Measurements from ENCODE around the gene FAM170A.

The FAM170A gene, protein sequence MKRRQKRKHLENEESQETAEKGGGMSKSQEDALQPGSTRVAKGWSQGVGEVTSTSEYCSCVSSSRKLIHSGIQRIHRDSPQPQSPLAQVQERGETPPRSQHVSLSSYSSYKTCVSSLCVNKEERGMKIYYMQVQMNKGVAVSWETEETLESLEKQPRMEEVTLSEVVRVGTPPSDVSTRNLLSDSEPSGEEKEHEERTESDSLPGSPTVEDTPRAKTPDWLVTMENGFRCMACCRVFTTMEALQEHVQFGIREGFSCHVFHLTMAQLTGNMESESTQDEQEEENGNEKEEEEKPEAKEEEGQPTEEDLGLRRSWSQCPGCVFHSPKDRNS

DNA sequence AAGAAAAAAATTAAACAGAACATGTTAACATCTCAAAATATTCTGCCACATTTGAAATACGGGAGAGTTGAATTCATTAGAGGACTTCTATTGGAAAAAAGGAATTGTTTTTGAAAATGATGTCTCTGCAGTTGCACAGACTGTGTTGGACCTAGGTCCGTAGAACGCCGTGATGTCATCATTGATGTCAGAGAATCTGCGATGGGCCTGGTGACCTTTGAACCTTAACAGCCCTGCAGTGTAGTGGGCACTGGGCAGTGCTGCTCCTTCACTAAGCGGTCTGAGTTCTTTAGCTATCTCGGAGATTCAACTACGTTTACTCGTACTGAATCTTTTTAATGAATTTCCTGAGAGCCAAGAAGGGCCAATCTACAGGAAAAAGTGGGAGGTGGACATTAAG lies at the start of gene FAM170A:
FAM170A (plus strand) TSS at position 220 of the 400 bp plus-strand sequence. CDS start 211 bp downstream, outside the sequence.
- DNase-seq (ENCODE audit: low read depth in 2 of 2), result no peak

DNA sequence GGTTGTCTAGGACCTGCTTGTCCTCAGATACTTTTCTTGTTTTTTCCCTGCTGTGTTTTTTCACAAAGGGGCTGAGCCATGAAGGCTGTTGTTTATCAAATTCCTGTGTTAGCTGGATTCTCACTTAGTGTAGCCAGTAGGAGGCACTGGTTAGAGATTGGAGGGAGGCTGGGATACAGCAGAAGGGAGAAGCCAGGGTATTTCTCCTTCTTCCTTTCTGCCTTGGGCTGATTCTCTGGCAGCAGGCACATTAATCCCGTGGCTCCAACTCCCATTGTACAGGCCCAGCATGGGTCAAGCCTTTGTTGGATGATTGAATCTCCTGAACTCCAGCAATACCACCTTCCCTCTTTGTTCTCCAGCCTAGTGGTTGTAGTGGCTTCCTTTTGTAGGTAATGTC lies 46.4 kb upstream of the FAM170A start:
- no peak for DNase-seq (ENCODE audit: low read depth in 2 of 2)

DNA sequence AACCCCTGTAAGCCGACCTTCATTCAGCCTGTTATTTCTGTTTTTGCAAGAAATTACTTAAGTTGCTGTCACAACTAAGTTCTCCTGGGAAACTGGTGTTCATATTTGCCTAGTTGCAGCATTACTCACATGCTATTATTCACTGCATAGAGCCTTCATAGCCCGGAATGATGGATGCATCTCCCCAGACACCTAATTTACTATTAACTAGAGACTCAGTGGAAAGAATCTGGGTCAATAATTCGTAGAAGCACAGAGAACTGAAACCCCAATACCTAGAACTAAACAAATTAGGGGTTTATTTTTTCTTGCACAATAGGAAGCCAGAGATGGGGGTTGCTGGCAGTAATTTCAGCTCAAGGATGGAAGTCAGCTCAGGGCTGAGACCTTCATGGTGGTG lies 45.7 kb upstream of the FAM170A start:
- no peak for DNase-seq (ENCODE audit: low read depth in 2 of 2)

DNA sequence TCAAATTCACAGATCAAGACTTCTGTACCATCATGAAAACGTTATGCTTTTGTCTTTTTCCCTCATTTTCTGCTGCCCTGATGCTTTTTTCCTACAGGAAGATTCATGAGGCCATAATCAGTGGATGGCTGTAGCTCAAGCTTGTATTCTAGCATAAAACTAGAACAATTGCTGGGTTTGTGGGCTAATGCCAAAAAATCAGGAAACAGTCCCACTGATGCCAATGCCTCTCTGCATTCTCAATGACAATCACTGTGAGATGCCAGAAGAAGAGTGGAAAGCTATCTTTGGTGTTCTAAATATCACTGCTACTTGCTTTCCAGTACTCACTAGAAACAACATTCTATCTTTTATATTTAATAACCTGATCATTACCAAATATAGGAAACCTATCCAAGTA lies 33.3 kb upstream of the FAM170A start:
- no peak for DNase-seq (ENCODE audit: low read depth in 2 of 2)

DNA sequence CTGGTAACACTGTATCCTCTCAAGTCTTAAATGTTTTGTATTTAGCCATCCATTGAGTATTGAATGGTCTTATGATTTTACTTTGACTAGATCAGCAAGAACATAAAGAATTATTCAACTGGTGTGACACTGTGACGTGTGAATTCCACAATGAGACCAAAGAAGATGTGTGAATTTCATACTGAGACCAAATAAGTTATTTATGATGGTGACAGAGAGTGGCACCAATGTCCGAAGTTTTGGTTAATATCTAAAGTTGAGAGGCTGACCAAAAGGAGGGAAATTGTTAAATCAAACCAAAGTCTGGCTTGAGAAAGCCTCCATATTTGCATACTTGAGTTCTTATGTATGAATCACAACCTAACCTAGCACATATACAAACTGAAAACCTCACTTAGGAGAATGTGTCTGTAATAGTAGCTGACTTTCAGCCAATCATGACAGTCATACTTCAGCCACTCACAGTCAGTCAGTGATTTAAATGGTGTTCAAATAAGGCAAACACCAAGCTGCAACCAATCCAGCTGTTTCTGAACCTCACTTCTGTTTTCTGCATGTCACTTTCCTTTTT lies 31.5 kb upstream of the FAM170A start:
- DNase-seq (ENCODE audit: low read depth in 2 of 2), result no peak

DNA sequence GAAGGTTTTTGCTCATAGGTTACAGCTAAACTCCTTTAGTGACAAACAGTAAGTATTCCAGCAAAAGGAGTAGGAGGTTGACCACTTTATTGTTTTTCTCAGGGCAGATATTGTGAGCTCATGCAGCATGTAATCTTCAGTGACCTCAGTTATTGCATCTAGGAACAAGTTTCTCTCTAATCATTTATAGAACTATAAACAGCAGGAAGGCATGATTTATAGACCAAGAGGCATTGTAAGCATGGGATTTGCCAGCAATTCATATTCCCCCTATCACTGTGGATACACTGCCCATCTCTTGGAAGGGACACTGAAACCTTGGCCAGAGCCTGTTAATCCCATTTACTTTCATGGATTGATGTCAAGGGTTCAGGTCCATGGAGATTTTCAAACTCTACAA lies 15.4 kb upstream of the FAM170A start:
- no peak for DNase-seq (ENCODE audit: low read depth in 2 of 2)

DNA sequence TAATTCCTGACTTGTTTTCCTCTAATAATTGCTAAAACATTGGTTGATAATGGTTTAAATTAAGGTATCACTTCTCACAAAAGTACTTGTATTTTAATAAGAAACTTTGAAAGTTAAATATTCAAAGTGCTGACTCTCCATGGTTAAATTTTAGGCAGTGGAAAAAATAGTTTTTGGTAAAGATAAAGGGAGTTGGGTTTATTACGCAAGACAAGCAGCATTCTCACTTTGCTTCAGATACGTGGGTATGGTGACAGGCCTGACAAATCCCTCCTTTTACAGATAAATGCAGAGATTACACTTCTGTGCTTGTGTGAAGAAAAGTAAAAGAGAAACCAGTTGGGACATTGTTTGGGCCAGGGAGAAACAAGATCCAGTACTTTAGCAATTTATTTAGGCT lies 14.5 kb upstream of the FAM170A start:
- DNase-seq (ENCODE audit: low read depth in 2 of 2), result no peak

DNA sequence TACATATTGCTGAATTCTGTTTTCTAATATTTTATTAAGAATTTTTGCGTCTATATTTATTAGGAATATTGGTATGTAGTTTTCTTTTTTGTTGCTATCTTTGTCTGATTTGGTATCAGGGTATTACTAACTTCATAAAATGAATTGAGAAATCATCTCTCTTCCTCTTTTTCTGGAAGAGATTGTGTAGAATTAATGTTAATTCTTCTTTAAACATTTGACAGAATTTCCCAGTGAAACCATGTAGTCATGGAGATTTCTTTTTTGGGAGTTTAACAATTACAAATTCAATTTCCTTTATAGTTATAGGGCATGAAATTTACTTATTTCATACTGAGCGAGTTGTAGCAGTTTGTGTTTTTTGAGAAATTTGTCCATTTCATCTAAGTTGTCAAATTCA lies 3.3 kb upstream of the FAM170A start:
- DNase-seq (ENCODE audit: low read depth in 2 of 2), result no peak

DNA sequence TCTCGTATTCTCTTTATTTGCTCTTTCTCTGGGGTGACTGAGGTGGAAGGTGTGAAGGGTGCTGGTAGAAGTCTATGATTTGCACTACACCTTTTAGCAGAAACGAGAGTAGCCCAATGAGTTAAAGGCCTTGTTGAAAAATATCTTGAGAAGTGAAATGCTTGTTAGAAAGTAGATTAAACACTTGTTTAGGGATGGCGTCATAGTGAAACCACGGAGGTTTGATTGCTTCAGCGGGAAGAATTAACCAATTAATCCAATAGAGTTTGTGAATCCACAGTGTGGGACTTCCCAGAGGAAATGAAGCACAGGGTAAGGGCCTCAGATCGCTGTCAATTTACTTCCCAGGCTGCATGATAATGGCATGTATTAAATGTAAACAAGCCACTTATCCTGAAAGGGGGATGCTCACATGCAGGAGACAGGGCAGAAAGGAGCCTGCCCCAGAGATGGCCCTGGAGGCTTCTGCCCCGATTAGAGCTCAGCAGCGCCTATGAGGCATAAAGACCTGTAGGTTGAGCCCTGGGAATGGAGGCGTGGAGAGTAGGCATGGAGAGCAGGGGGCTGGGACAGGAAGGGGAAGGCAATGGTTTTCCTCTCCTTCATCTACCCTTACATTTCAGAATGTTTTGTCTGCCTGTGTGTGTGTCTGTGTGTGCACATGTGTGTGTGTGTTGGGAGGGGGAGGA lies 1.5 kb downstream of the FAM170A start:
- no peak for DNase-seq (ENCODE audit: low read depth in 2 of 2)

DNA sequence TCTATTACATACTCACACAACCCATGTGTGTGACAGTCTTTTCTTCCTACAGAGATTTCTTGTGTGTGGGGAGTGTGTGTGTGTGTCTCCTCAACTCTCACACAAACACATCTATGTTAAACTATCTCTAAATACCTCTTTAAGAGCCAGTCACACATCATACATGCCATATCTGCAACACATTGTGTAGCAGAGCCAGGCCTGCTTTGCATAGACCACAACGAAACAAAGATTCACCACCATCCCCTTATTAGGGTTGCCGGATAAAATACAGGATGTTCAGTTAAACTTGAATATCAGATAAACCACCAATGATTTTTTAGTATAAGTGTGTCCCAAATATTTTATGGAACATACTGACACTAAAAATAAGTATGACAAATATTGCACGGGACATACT lies 2.3 kb downstream of the FAM170A start:
- DNase-seq (ENCODE audit: low read depth in 2 of 2), result no peak

DNA sequence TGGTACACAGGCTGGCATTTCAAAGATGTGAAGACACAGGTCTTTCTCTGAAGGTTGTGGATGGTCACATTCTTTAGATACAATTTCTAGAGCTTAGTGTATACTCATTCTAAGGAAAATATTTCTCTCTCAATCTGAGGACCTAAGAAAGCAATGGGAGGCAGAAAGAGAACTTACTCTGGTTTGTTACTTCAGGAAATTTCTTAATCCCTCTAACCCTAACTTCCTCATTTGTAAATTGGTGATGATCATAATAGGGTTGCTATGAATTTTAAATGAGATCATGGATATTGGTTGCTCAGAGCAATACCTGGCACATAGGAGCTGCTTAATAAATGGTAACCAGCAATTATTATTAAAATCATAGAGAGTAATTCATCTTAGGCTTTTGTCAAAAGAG lies 22.1 kb downstream of the FAM170A start:
- DNase-seq (ENCODE audit: low read depth in 2 of 2), result no peak

DNA sequence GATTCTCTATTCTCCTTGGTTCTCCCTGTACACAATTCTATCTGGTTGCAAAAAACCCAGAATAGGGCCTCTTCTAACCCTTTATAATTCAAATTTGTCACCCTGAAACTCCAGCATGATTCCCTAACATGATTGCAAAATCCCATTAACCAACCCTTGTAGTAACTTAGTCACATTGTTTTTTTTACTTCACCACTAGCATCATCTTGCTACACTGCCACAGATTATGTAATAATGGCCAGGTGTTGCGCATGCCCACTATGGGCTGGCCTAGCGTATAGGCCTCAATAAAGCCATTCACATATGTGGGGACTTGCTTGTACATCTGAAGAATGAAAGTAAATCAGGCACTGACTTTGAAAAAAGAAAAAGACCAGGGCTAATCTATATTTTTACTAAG lies 25.7 kb downstream of the FAM170A start:
- no peak for DNase-seq (ENCODE audit: low read depth in 2 of 2)

DNA sequence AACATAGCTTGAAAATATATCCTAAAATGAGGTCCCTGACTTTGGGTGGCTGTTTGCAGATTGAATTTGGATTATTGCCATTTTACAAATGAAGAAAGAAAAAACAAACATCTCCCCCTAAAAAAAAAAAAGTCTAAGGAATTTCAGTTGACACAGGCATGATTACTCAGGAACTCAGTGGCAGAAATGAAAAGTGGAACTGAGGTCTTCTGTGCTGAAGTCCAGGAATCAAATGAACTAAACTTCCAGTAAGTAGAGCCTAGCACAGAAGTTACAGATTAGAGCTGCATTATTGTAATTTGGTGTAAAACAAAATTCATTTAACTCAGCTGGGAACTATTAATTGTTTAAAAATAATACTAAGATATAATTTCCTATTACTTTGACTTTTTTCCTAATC lies 26.7 kb downstream of the FAM170A start:
- DNase-seq (ENCODE audit: low read depth in 2 of 2), result no peak

DNA sequence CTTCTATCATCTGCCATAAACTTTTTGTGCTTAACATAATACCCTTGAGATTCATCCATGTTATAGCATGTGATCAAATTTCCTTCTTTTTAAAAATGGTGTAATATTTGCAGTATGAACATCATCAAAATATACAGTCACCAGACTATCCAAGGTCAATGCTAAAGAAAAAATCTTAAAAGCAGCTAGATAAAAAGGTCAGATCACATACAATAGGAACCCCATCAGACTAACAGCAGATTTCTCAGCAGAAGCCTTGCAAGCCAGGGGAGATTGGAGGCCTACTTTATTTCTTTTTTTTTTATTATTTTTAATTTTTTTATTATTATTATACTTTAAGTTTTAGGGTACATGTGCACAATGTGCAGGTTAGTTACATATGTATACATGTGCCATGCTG lies 37.2 kb downstream of the FAM170A start:
- no peak for DNase-seq (ENCODE audit: low read depth in 2 of 2)

DNA sequence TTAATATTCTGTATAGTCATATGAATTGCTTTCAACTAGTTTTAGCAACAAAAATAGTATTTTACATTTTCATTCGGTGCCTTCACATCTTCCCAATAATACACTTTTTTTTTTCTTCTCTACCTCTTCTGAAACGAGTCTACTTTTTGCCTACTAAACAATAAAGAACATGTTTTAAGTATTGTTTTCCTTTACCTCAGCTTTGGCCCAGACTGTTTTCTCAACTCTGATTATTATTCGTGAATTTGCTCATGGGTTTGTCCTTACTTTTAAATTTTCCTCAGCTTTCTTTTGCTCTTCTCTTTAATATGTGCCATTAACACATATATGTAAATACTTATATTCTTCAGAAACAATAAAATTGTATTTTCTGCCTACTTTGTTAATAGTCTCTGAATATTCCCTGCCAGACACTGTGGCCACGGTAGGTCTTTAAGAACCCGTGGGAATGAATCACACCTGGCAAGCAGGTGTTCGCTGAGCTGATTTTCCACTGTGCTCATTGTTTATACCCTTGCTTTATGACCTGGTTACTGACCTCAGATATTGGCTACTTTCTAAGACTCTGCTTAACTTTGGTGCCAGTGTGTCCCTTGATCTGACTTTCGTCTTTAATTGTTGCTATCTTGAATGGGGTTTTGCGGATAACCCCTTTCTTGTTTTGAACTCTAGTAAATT lies 49.1 kb downstream of the FAM170A start:
- DNase-seq (ENCODE audit: low read depth in 2 of 2), result no peak

DNA sequence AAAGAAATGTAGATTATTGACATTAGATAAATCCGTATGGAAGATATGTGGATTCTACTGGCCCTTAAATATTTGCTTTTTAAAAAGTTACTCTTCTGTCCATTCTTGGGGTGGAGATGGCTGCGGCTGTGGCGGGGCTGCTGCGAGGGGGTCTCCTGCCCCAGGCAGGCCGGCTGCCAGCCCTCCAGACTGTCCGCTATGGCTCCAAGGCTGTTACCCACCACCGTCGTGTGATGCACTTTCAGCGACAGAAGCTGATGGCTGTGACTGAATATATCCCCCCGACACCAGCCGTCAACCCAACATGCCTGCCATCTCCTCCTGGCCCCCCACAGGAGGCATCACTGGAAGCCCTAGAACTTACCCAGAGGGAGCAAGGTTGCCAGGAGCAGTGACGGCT lies 50.7 kb downstream of the FAM170A start:
- DNase-seq (ENCODE audit: low read depth in 2 of 2), result no peak

DNA sequence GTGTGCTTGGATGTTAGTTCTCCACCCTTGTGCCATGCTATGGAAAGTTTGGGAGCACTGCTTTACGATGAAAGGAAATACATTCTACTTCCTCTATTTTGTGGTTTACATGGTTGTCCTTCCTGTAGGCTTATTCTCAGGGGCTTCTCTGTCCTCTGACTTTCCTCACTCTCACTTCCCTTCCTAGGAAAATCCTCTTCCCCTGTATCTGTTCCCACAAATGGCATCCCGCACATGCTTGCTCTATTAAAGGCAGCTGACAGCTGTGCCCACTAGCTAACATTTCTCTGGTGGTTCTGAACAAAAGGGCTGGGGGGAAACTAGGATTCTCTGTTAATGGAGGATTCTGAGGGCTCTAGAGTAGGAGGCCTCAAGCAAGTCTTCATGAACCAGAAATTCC lies 52.4 kb downstream of the FAM170A start:
- no peak for DNase-seq (ENCODE audit: low read depth in 2 of 2)

DNA sequence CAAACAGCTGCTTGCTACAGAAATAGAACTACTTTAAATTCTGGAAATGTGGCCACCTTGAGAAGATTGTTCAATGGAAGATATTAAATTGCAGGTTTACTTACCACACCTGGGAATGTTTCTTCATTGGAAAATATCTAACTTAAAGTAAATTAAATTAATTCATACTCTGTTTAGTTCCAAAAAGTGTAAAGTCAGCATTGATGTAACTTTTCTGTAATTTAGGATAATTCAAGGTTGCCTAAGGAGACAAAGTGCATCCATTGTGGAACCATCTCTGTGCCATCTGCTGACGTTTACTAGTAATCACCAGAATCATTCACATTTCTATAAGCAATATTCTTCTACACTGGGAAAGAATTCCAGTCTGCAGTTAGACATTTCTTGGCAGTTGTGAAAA lies 53.0 kb downstream of the FAM170A start:
- no peak for DNase-seq (ENCODE audit: low read depth in 2 of 2)
